ENCODE results near the gene ANAPC2. TPM values are rescaled to one million over a fixed set of nuclear protein-coding genes. Genes with fewer than 3 reads are reported as not detected.

ANAPC2 gene
- total RNA-seq, 4 donors from 2014 or later: 10.2 to 12.4 (median 10.8) TPM

GRCh38 chr9:137181680-137182079 lies 6.7 kb downstream of the ANAPC2 start:
- intact Hi-C loops (cut with DNase I; ENCODE audit: low total_unique reads): no loop called here
- Histone ChIP-seq H3K27ac (no peak overlapping the region), H3K4me1 (peaks cover 10 to 11% of the 10 kb centered on the region in 2 donors), H3K9me3 (no peaks in the 10 kb centered on the region), H3K36me3 (peaks cover 3 to 71% of the 10 kb centered on the region in 2 donors), H3K27me3 (no peaks in the 10 kb centered on the region), H3K4me3 (no peak overlapping the region)
- no peak for TF ChIP-seq CTCF (IDR thresholded peaks at IDR 0.05 in 4 of 5, conservative IDR thresholded peaks at IDR 0.05 in 1 of 5)
- no peak for TF ChIP-seq POLR2A (IDR thresholded peaks at IDR 0.05)
- no peak for ATAC-seq
- DNase-seq: no peak
- in situ Hi-C loops (cut with MboI; ENCODE audit: low sequenced_read_pairs in 4 of 4): no loop called here

GRCh38 chr9:137180491-137180890 lies 7.9 kb downstream of the ANAPC2 start:
- no peak overlapping the region for H3K27ac ChIP-seq
- intact Hi-C loops (cut with DNase I; ENCODE audit: low total_unique reads): no loop called here
- no peaks in the 10 kb centered on the region for H3K9me3 ChIP-seq
- DNase-seq: no peak
- no peaks in the 10 kb centered on the region for H3K27me3 ChIP-seq
- TF ChIP-seq POLR2A (IDR thresholded peaks at IDR 0.05): no peak
- no peak for TF ChIP-seq CTCF (IDR thresholded peaks at IDR 0.05 in 4 of 5, conservative IDR thresholded peaks at IDR 0.05 in 1 of 5)
- no peak overlapping the region for H3K4me3 ChIP-seq
- H3K4me1 ChIP-seq: no peaks in the 10 kb centered on the region
- in situ Hi-C loops (cut with MboI; ENCODE audit: low sequenced_read_pairs in 4 of 4): no loop called here
- H3K36me3 ChIP-seq: peaks cover 3 to 71% of the 10 kb centered on the region in 2 donors
- ATAC-seq: no peak

GRCh38 chr9:137179761-137180160 lies 8.6 kb downstream of the ANAPC2 start:
- ATAC-seq (no peak), DNase-seq (no peak)
- H3K27me3 ChIP-seq: no peaks in the 10 kb centered on the region
- intact Hi-C loops (cut with DNase I; ENCODE audit: low total_unique reads): no loop called here
- H3K27ac ChIP-seq: no peak overlapping the region
- no peaks in the 10 kb centered on the region for H3K9me3 ChIP-seq
- H3K4me1 ChIP-seq: no peaks in the 10 kb centered on the region
- peaks cover 3 to 67% of the 10 kb centered on the region in 2 donors for H3K36me3 ChIP-seq
- in situ Hi-C loops (cut with MboI; ENCODE audit: low sequenced_read_pairs in 4 of 4): no loop called here
- H3K4me3 ChIP-seq: no peak overlapping the region
- no peak for TF ChIP-seq CTCF (IDR thresholded peaks at IDR 0.05 in 4 of 5, conservative IDR thresholded peaks at IDR 0.05 in 1 of 5)
- TF ChIP-seq POLR2A (IDR thresholded peaks at IDR 0.05): no peak

- DNase-seq: no peak
- ATAC-seq: no peak
- intact Hi-C loops (cut with DNase I; ENCODE audit: low total_unique reads) (no loop called here), in situ Hi-C loops (cut with MboI; ENCODE audit: low sequenced_read_pairs in 4 of 4) (no loop called here)
- H3K27me3 ChIP-seq: no peaks in the 10 kb centered on the region
- no peaks in the 10 kb centered on the region for H3K4me1 ChIP-seq
- H3K4me3 ChIP-seq: no peak overlapping the region
- peaks cover 3 to 61% of the 10 kb centered on the region in 2 donors for H3K36me3 ChIP-seq
- TF ChIP-seq CTCF (IDR thresholded peaks at IDR 0.05 in 4 of 5, conservative IDR thresholded peaks at IDR 0.05 in 1 of 5) (no peak), POLR2A (IDR thresholded peaks at IDR 0.05) (no peak)
- H3K9me3 ChIP-seq: no peaks in the 10 kb centered on the region
- no peak overlapping the region for H3K27ac ChIP-seq
Observed at GRCh38 chr9:137178939-137179630, 9.3 kb downstream of the ANAPC2 start.

All from gastrocnemius medialis (tissue), 4 donors.